ENCODE measurements around the gene E2F4. TPM values are rescaled to one million over a fixed set of nuclear protein-coding genes. Genes with fewer than 3 reads are reported as not detected.

The E2F4 gene
- total and polyA plus RNA-seq, 10 of the 15 experiments (the other 5 are each of a cell fraction or from before 2014, with no cell fraction given) = 11.7 to 132 (median 95.9) TPM

DNA sequence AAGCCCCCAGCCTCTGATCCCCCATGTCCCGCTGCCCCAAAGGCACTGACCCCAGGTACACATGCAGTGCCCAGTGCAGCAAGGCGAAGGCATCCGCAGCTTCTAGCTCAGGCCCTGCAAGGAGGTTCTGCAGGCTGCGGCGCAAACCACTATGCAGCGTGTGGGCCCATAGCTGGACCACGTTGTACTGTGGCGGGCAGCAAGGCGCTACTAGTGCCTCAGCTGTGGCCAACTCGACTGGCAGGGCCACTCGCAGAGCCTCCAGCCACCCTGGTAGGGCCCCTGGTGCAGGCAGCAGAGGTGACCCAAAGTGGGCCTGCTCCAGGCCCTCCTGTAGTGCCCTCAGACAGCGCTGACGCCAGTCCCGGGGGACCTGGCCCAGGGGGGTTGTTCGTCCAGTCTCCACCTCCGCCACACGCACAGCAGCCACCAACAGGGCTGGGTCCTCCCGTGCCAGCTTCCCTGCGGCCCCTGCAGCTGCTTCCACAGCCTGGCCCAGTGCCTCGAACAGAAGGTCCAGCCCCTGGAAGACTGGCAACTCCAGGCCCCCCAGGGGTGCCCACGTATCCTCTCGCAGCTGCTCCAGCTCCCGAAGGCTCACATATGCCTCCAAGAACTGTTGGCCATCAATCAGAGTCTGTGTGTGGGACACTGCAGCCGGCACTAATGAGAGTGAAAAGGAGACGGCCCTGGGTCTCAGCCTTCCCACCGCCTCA is 4.6 kb upstream of the E2F4 start:
- TF ChIP-seq ZSCAN29 (IDR thresholded peaks at IDR 0.05) (no peak), CHD1 (IDR thresholded peaks at IDR 0.05; ENCODE audit: low read depth, low read length) (no peak), RAD51 (IDR thresholded peaks at IDR 0.05) (no peak), LARP7 (IDR thresholded peaks at IDR 0.05) (no peak), NFIC (IDR thresholded peaks at IDR 0.05; ENCODE audit: low read depth, low read length) (no peak), BMI1 (IDR thresholded peaks at IDR 0.05; ENCODE audit: borderline replicate concordance) (no peak), CBX3 (IDR thresholded peaks at IDR 0.05; ENCODE audit: borderline replicate concordance, low read depth) (no peak), MXI1 (IDR thresholded peaks at IDR 0.05; ENCODE audit: low read depth, low read length) (no peak), WRNIP1 (IDR thresholded peaks at IDR 0.05; ENCODE audit: borderline replicate concordance, low read depth, low read length) (no peak), CREM (IDR thresholded peaks at IDR 0.05; ENCODE audit: low read depth) (no peak)
- TF ChIP-seq, protein P1, sequence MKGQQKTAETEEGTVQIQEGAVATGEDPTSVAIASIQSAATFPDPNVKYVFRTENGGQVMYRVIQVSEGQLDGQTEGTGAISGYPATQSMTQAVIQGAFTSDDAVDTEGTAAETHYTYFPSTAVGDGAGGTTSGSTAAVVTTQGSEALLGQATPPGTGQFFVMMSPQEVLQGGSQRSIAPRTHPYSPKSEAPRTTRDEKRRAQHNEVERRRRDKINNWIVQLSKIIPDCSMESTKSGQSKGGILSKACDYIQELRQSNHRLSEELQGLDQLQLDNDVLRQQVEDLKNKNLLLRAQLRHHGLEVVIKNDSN (IDR thresholded peaks at IDR 0.05; ENCODE audit: borderline replicate concordance, extremely low read length, insufficient read depth, low read depth, low read length) = no peak
- TF ChIP-seq, protein P2, sequence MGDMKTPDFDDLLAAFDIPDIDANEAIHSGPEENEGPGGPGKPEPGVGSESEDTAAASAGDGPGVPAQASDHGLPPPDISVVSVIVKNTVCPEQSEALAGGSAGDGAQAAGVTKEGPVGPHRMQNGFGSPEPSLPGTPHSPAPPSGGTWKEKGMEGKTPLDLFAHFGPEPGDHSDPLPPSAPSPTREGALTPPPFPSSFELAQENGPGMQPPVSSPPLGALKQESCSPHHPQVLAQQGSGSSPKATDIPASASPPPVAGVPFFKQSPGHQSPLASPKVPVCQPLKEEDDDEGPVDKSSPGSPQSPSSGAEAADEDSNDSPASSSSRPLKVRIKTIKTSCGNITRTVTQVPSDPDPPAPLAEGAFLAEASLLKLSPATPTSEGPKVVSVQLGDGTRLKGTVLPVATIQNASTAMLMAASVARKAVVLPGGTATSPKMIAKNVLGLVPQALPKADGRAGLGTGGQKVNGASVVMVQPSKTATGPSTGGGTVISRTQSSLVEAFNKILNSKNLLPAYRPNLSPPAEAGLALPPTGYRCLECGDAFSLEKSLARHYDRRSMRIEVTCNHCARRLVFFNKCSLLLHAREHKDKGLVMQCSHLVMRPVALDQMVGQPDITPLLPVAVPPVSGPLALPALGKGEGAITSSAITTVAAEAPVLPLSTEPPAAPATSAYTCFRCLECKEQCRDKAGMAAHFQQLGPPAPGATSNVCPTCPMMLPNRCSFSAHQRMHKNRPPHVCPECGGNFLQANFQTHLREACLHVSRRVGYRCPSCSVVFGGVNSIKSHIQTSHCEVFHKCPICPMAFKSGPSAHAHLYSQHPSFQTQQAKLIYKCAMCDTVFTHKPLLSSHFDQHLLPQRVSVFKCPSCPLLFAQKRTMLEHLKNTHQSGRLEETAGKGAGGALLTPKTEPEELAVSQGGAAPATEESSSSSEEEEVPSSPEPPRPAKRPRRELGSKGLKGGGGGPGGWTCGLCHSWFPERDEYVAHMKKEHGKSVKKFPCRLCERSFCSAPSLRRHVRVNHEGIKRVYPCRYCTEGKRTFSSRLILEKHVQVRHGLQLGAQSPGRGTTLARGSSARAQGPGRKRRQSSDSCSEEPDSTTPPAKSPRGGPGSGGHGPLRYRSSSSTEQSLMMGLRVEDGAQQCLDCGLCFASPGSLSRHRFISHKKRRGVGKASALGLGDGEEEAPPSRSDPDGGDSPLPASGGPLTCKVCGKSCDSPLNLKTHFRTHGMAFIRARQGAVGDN (IDR thresholded peaks at IDR 0.05) = no peak
- TF ChIP-seq, protein P3, sequence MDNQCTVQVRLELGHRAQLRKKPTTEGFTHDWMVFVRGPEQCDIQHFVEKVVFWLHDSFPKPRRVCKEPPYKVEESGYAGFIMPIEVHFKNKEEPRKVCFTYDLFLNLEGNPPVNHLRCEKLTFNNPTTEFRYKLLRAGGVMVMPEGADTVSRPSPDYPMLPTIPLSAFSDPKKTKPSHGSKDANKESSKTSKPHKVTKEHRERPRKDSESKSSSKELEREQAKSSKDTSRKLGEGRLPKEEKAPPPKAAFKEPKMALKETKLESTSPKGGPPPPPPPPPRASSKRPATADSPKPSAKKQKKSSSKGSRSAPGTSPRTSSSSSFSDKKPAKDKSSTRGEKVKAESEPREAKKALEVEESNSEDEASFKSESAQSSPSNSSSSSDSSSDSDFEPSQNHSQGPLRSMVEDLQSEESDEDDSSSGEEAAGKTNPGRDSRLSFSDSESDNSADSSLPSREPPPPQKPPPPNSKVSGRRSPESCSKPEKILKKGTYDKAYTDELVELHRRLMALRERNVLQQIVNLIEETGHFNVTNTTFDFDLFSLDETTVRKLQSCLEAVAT (IDR thresholded peaks at IDR 0.05) = no peak
- TF ChIP-seq, protein P4, sequence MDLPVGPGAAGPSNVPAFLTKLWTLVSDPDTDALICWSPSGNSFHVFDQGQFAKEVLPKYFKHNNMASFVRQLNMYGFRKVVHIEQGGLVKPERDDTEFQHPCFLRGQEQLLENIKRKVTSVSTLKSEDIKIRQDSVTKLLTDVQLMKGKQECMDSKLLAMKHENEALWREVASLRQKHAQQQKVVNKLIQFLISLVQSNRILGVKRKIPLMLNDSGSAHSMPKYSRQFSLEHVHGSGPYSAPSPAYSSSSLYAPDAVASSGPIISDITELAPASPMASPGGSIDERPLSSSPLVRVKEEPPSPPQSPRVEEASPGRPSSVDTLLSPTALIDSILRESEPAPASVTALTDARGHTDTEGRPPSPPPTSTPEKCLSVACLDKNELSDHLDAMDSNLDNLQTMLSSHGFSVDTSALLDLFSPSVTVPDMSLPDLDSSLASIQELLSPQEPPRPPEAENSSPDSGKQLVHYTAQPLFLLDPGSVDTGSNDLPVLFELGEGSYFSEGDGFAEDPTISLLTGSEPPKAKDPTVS (IDR thresholded peaks at IDR 0.05; ENCODE audit: low read depth, low read length) = no peak
- ATAC-seq = no peak
- intact Hi-C loops (cut with micrococcal nuclease; ENCODE audit: unreplicated experiment) = no loop called here
- ChIA-PET CTCF (interaction anchor here (1.0 kb wide), 1 partner anchor 18 kb away, joined by 3 read pairs; no protein-coding TSS in a partner anchor), POLR2A (interaction anchor here (0.5 kb wide), 1 partner anchor 152 kb away, joined by 4 read pairs; no protein-coding TSS in a partner anchor), RAD21 (ENCODE audit: unreplicated experiment) (interaction anchor here (1.3 kb wide), 1 partner anchor 32 kb away, joined by 4 read pairs; no protein-coding TSS in a partner anchor), SMC1A (ENCODE audit: uncharacterized antibody, unreplicated experiment) (no interaction called here)
- Histone ChIP-seq H3K9me3 (replicated peaks; ENCODE audit: control insufficient read depth, insufficient read depth, low read length) (no peaks in the 10 kb centered on the region), H4K20me1 (ENCODE audit: control insufficient read depth, insufficient read depth) (no peaks in the 10 kb centered on the region), H3K27ac (ENCODE audit: control insufficient read depth, insufficient read depth) (no peak overlapping the region), H3K79me2 (ENCODE audit: control insufficient read depth, insufficient read depth, low read length) (peaks cover 8% of the 10 kb centered on the region), H3K9ac (ENCODE audit: control insufficient read depth, insufficient read depth, low read length) (no peak overlapping the region), H2AFZ (ENCODE audit: control insufficient read depth, low read depth, low read length) (no peak overlapping the region), H3K27me3 (replicated peaks in 1 of 2; ENCODE audit: control insufficient read depth in 2 of 2, insufficient read depth in 2 of 2, low read length in 1 of 2) (peaks cover 0 to 3% of the 10 kb centered on the region in 2 experiments; a peak in 2 of 4 replicates), H3K4me2 (ENCODE audit: control insufficient read depth, insufficient read depth) (no peak overlapping the region), H3K4me1 (ENCODE audit: control insufficient read depth, insufficient read depth, low read length) (peaks cover 7% of the 10 kb centered on the region), H3K36me3 (ENCODE audit: control insufficient read depth in 2 of 2, insufficient read depth in 2 of 2, low read length in 1 of 2) (no peaks in the 10 kb centered on the region), H3K4me3 (no peak overlapping the region)
- 44% methylated on average over 26 of the region's 26 CpGs for WGBS (ENCODE audit: insufficient coverage, insufficient replicate concordance, low lambda C conversion rate, missing lambda C conversion rate)
- FAIRE-seq = no peak
- in situ Hi-C loops (cut with MboI) = no loop called here
- BruUV-seq (replicated peaks) = no TSS peak
- no peak for DNase-seq (ENCODE audit: low read depth, low spot score)
